Adrenal gland (tissue), 5 donors: Measurements from ENCODE around the gene FOXO3.

Experiments used
- CTCF ChIP-seq, 6 experiments: fragments of 450-650 bp in 4 of 6; fragments of 200-600 bp in 2 of 6; sonication (generic) in 1 of 6; IDR thresholded peaks; 1 replicate in 5 of 6; 2 replicates in 1 of 6; pipeline versions ENCODE4 v1.5.1 to v1.8.0; 2016 to 2021; ENCODE audit warnings: antibody characterized with exemption in 6 of 6, mild to moderate bottlenecking in 2 of 6, moderate library complexity in 1 of 6
- POLR2A ChIP-seq, 2 donors: fragments of 450-650 bp; IDR thresholded peaks; one replicate each; pipeline ENCODE4 v1.6.1; 2017; ENCODE audit warnings: antibody characterized with exemption in 2 of 2, mild to moderate bottlenecking in 2 of 2, moderate library complexity in 1 of 2
- donor health status: DM: no; HTN: no; CAD: no.

- no peak for TF ChIP-seq CTCF (IDR thresholded peaks at IDR 0.05)
- TF ChIP-seq POLR2A (IDR thresholded peaks at IDR 0.05): no peak
Measured at GRCh38 chr6:108616544-108616943, 55.8 kb downstream of the FOXO3 start.
